Myocyte (in vitro differentiated cells): ENCODE data around the gene ANO3. TPM values are rescaled to one million over a fixed set of nuclear protein-coding genes. Genes with fewer than 3 reads are reported as not detected.

ENCODE experiments used
- DNase-seq: peaks from one replicate; pipeline ENCODE4 v3.0.0-alpha.2; 2012; ENCODE audit warnings: low read depth
- total RNA-seq: library from RNA; depleted of rRNA; stranded (reverse); fragments of >200 nt; gene quantifications from 2 replicates; pipeline ENCODE4 v1.2.3, GENCODE V29; 2014

Gene ANO3
- total RNA-seq, 1 donor from 2014 or later, result not detected

- no peak for DNase-seq
Measured at GRCh38 chr11:26704249-26704648, 372.3 kb downstream of the ANO3 start.

GRCh38 chr11:26706181-26706580 is 374.3 kb downstream of the ANO3 start:
- no peak for DNase-seq

- no peak for DNase-seq
Measured at GRCh38 chr11:26708736-26709456, 377.0 kb downstream of the ANO3 start.

GRCh38 chr11:26710489-26710888 is 378.6 kb downstream of the ANO3 start:
- no peak for DNase-seq

GRCh38 chr11:26712497-26712896 is 380.6 kb downstream of the ANO3 start:
- no peak for DNase-seq

Other genes with a start within 250 kb of the ANO3 start
- not detected in 2 replicates for gene MUC15, start 240.1 kb downstream of the ANO3 start, total RNA-seq